Esophagus squamous epithelium (tissue), 4 donors: ENCODE data around the gene NCK1.

Source experiments
- POLR2A ChIP-seq, 4 donors: fragments of 450-650 bp; IDR thresholded peaks; one replicate each; pipeline ENCODE4 v1.6.1; 2017; ENCODE audit warnings: antibody characterized with exemption in 4 of 4, mild to moderate bottlenecking in 4 of 4, moderate library complexity in 3 of 4
- TF ChIP-seq, protein P1 (sequence below), 6 experiments: fragments of 450-650 bp in 4 of 6; fragments of 200-600 bp in 2 of 6; sonication (generic) in 2 of 6; IDR thresholded peaks; one replicate each; pipeline ENCODE4 v1.5.1; 2016 to 2019; ENCODE audit warnings: antibody characterized with exemption in 6 of 6, mild to moderate bottlenecking in 4 of 6, moderate library complexity in 4 of 6

DNA sequence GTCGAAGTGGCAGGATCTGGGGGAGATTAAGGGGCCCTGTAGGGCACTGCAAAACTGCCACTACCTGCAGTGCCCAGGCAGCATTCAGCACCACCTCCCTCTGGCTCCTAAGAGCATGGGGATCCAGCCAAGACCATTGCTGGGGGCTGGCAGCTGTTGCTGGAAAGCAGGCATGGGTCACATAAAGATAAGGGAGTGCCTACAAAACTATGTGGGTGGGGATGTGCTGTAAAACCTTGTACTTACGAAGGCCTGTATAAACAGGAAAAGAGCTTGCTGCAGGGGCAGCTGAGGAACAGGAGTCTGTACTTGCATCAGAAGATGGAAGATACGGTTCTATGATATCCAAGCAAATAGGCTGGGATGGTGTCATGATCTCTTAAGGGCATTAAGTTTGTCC, 122.8 kb downstream of the NCK1 start:
- TF ChIP-seq, protein P1, sequence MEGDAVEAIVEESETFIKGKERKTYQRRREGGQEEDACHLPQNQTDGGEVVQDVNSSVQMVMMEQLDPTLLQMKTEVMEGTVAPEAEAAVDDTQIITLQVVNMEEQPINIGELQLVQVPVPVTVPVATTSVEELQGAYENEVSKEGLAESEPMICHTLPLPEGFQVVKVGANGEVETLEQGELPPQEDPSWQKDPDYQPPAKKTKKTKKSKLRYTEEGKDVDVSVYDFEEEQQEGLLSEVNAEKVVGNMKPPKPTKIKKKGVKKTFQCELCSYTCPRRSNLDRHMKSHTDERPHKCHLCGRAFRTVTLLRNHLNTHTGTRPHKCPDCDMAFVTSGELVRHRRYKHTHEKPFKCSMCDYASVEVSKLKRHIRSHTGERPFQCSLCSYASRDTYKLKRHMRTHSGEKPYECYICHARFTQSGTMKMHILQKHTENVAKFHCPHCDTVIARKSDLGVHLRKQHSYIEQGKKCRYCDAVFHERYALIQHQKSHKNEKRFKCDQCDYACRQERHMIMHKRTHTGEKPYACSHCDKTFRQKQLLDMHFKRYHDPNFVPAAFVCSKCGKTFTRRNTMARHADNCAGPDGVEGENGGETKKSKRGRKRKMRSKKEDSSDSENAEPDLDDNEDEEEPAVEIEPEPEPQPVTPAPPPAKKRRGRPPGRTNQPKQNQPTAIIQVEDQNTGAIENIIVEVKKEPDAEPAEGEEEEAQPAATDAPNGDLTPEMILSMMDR (IDR thresholded peaks at IDR 0.05), result no peak
- no peak for TF ChIP-seq POLR2A (IDR thresholded peaks at IDR 0.05)
